ENCODE measurements around the gene MROH7.

GRCh38 chr1:54681358-54681757, 39.8 kb downstream of the MROH7 start:
- no peak for TF ChIP-seq ZNF140 (tag by site-specific recombination; IDR thresholded peaks at IDR 0.05)
- no peak for TF ChIP-seq CTCF (tag by site-specific recombination; IDR thresholded peaks at IDR 0.05)
- TF ChIP-seq HOXD13 (CRISPR knock-in tag; IDR thresholded peaks at IDR 0.05; ENCODE audit: borderline replicate concordance), result no peak
- TF ChIP-seq ZSCAN30 (tag by site-specific recombination; IDR thresholded peaks at IDR 0.05), result no peak
- TF ChIP-seq GLI4 (tag by site-specific recombination; IDR thresholded peaks at IDR 0.05), result no peak
- no peak for TF ChIP-seq ZNF121 (tag by site-specific recombination; IDR thresholded peaks at IDR 0.05)
- no peak for TF ChIP-seq IKZF3 (tag by site-specific recombination; IDR thresholded peaks at IDR 0.05)
- no peak for TF ChIP-seq ZBTB49 (tag by site-specific recombination; IDR thresholded peaks at IDR 0.05; ENCODE audit: low read depth)
- TF ChIP-seq, protein P1, sequence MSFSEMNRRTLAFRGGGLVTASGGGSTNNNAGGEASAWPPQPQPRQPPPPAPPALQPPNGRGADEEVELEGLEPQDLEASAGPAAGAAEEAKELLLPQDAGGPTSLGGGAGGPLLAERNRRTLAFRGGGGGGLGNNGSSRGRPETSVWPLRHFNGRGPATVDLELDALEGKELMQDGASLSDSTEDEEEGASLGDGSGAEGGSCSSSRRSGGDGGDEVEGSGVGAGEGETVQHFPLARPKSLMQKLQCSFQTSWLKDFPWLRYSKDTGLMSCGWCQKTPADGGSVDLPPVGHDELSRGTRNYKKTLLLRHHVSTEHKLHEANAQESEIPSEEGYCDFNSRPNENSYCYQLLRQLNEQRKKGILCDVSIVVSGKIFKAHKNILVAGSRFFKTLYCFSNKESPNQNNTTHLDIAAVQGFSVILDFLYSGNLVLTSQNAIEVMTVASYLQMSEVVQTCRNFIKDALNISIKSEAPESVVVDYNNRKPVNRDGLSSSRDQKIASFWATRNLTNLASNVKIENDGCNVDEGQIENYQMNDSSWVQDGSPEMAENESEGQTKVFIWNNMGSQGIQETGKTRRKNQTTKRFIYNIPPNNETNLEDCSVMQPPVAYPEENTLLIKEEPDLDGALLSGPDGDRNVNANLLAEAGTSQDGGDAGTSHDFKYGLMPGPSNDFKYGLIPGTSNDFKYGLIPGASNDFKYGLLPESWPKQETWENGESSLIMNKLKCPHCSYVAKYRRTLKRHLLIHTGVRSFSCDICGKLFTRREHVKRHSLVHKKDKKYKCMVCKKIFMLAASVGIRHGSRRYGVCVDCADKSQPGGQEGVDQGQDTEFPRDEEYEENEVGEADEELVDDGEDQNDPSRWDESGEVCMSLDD (tag by site-specific recombination; IDR thresholded peaks at IDR 0.05), result no peak
- TF ChIP-seq EGR2 (tag by site-specific recombination; IDR thresholded peaks at IDR 0.05; ENCODE audit: low read depth), result no peak
- TF ChIP-seq, protein P2, sequence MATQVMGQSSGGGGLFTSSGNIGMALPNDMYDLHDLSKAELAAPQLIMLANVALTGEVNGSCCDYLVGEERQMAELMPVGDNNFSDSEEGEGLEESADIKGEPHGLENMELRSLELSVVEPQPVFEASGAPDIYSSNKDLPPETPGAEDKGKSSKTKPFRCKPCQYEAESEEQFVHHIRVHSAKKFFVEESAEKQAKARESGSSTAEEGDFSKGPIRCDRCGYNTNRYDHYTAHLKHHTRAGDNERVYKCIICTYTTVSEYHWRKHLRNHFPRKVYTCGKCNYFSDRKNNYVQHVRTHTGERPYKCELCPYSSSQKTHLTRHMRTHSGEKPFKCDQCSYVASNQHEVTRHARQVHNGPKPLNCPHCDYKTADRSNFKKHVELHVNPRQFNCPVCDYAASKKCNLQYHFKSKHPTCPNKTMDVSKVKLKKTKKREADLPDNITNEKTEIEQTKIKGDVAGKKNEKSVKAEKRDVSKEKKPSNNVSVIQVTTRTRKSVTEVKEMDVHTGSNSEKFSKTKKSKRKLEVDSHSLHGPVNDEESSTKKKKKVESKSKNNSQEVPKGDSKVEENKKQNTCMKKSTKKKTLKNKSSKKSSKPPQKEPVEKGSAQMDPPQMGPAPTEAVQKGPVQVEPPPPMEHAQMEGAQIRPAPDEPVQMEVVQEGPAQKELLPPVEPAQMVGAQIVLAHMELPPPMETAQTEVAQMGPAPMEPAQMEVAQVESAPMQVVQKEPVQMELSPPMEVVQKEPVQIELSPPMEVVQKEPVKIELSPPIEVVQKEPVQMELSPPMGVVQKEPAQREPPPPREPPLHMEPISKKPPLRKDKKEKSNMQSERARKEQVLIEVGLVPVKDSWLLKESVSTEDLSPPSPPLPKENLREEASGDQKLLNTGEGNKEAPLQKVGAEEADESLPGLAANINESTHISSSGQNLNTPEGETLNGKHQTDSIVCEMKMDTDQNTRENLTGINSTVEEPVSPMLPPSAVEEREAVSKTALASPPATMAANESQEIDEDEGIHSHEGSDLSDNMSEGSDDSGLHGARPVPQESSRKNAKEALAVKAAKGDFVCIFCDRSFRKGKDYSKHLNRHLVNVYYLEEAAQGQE (tag by site-specific recombination; IDR thresholded peaks at IDR 0.05), result no peak
- TF ChIP-seq ZNF513 (tag by site-specific recombination; IDR thresholded peaks at IDR 0.05), result no peak
- TF ChIP-seq ZNF184 (tag by site-specific recombination; IDR thresholded peaks at IDR 0.05), result no peak
